ENCODE measurements around the gene SP8.

The SP8 gene

DNA sequence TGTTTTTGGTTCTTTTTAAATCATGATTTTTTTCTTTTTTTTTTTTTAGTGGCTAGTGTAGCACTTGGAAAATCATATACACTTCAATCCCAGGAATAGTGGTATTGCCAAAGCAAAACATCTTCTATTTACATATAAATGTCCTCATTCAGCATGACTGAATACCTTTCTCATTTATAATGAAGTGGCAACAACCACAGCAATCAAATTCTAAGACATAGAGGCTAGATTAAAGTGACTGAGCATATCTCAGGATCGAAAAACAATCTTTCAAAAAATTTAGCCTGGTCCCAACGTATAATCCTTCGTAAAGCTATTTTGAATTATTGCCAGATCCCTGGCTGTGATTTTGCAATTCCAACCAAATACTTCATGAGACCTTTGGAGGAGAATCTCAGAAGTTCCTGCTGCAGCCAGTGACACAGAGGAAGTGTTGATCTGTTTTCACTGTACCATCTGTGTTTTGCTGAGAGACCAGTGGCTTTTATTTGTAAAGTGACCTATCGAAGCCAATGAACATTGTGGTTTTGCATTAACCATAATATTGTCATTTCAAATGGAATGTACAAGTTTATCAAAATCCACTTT, 29.8 kb upstream of the SP8 start:
- no peaks in the 10 kb centered on the region for H4K20me1 ChIP-seq
- no peak overlapping the region for H3K4me3 ChIP-seq
- H3K9me3 ChIP-seq, result no peaks in the 10 kb centered on the region
- no peak overlapping the region for H3K9ac ChIP-seq
- H3K27ac ChIP-seq, result no peak overlapping the region
- no peaks in the 10 kb centered on the region for H3K36me3 ChIP-seq
- H3K27me3 ChIP-seq, result no peaks in the 10 kb centered on the region
- H3K4me2 ChIP-seq, result no peak overlapping the region
- no peak for TF ChIP-seq Cebpa-rat (IDR thresholded peaks at IDR 0.05)
- H3K4me1 ChIP-seq, result no peaks in the 10 kb centered on the region

DNA sequence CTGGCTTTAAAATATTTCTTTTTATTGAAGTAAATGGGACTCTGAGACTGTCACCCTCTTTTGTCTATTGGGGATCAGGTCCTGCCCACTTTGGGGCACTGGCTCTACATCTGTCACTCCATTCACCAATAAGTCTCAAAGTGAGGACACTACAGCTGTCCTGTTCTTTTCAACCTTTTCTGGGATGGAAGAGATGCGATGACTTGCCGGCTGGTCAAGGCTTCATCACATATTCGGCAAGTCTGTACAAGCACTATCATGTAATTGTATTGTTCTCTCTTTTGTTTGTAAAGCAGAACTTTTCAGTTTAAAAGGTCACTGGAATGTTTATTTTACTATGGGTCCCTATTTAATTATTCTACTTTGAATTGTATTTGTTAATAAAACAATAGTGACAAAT, 17.7 kb upstream of the SP8 start:
- Histone ChIP-seq H3K4me2 (no peak overlapping the region), H3K4me3 (no peak overlapping the region), H3K27ac (no peak overlapping the region), H3K36me3 (no peaks in the 10 kb centered on the region), H3K27me3 (peaks cover 12% of the 10 kb centered on the region), H3K9me3 (no peaks in the 10 kb centered on the region), H4K20me1 (peaks cover 7% of the 10 kb centered on the region; the same call in 1 of the 2 replicates), H3K4me1 (no peaks in the 10 kb centered on the region), H3K9ac (no peak overlapping the region)
- no peak for TF ChIP-seq Cebpa-rat (IDR thresholded peaks at IDR 0.05)

DNA sequence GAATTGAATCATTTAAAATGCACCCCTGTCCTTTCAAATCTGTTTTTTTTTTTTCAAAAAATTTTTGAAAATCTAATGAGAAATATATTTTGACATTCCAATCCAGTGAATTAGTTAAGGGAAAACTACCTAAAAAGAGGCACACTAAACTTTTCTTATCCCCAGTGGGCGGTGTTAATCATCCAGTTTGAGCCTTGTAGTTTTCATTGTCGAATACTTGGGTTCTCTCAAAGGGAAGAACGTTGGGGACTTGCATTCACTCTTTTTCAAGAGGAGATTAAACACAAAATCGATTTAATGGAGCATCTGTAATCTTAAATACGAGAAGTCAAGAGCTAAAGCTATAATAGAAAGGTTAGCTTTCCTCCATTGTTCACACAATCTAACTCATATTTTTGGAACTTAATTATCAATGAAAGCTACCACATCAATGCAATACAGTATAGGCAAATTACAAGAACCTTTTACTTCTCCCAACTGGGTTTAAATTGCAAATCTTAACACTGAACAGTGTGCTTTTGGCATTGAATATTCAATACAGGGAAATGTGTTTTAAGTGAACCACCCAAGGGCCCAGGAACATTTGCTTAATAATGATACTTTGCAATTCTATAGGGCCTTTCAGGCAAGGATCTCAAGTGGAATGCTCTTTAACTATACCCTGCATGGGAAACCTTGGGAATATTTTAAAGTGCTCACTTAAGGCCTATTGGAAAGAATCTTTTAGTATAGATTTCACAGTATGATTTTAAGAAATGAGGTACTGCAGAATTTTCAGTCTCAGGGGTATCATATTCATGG, 13.1 kb upstream of the SP8 start:
- no peak for TF ChIP-seq Cebpa-rat (IDR thresholded peaks at IDR 0.05)
- Histone ChIP-seq H3K27ac (no peak overlapping the region), H3K9me3 (peaks cover 13% of the 10 kb centered on the region; the same call in 1 of the 2 replicates), H3K27me3 (peaks cover 57% of the 10 kb centered on the region), H4K20me1 (peaks cover 49% of the 10 kb centered on the region), H3K4me3 (no peak overlapping the region), H3K36me3 (no peaks in the 10 kb centered on the region), H3K4me2 (no peak overlapping the region), H3K4me1 (peaks cover 8% of the 10 kb centered on the region), H3K9ac (no peak overlapping the region)

GRCh38 chr7:20798694-20799121, 12.0 kb upstream of the SP8 start:
- H3K4me2 ChIP-seq, result peak overlapping the region; percentile 85
- no peaks in the 10 kb centered on the region for H3K36me3 ChIP-seq
- no peak for TF ChIP-seq Cebpa-rat (IDR thresholded peaks at IDR 0.05)
- H3K27me3 ChIP-seq, result peaks cover 68% of the 10 kb centered on the region
- peak overlapping the region; percentile 67 for H3K4me3 ChIP-seq
- H3K27ac ChIP-seq, result no peak overlapping the region
- peaks cover 60% of the 10 kb centered on the region for H4K20me1 ChIP-seq
- H3K9me3 ChIP-seq, result peaks cover 17% of the 10 kb centered on the region; the same call in 1 of the 2 replicates
- no peak overlapping the region for H3K9ac ChIP-seq
- H3K4me1 ChIP-seq, result peaks cover 8% of the 10 kb centered on the region

GRCh38 chr7:20798081-20798693, 11.5 kb upstream of the SP8 start:
- Histone ChIP-seq H3K4me1 (peaks cover 8% of the 10 kb centered on the region), H3K4me3 (peak overlapping the region; percentile 67), H3K27ac (no peak overlapping the region), H3K36me3 (no peaks in the 10 kb centered on the region), H3K4me2 (peak overlapping the region; percentile 85), H3K9me3 (peaks cover 17% of the 10 kb centered on the region; the same call in 1 of the 2 replicates), H4K20me1 (peaks cover 65% of the 10 kb centered on the region), H3K27me3 (peaks cover 73% of the 10 kb centered on the region), H3K9ac (no peak overlapping the region)
- TF ChIP-seq Cebpa-rat (IDR thresholded peaks at IDR 0.05), result no peak

DNA sequence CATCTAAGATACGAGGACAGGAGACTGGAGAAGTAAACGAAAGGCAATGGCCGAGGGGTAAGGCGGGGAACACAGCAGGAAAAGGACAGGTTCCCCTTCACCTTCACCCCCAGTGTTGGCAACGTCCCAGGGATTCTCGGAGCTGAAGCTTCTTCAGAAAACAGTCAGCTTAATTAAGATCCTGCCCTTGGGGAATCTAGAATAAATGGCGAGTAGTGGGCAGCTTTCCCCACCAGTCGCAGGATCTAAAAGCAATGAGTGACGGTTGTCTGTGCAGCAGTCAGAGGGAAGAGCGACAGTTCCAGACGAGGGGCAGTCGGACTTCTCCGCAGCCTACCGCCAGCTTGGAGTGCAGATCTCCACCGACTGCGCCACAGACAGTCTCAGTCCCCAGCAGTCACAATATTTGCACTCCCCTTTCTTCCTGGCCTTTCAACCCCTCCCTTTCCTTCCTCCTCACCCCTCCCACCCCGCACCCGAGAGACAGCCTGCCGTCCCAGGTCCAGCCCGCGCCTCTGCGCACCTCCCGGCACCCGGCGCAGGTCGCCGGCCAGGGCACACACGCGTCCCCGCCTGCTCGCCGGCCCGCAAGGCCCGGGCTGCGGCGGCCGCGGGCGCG, 10.9 kb upstream of the SP8 start:
- peaks cover 17% of the 10 kb centered on the region; the same call in 1 of the 2 replicates for H3K9me3 ChIP-seq
- H4K20me1 ChIP-seq, result peaks cover 71% of the 10 kb centered on the region
- no peak overlapping the region for H3K9ac ChIP-seq
- H3K27me3 ChIP-seq, result peaks cover 79% of the 10 kb centered on the region
- no peak overlapping the region for H3K27ac ChIP-seq
- peak overlapping the region; percentile 67 for H3K4me3 ChIP-seq
- H3K36me3 ChIP-seq, result no peaks in the 10 kb centered on the region
- TF ChIP-seq Cebpa-rat (IDR thresholded peaks at IDR 0.05), result no peak
- peak overlapping the region; percentile 85 for H3K4me2 ChIP-seq
- H3K4me1 ChIP-seq, result peaks cover 8% of the 10 kb centered on the region

GRCh38 chr7:20797042-20797461, 10.4 kb upstream of the SP8 start:
- no peak overlapping the region for H3K9ac ChIP-seq
- H3K27ac ChIP-seq, result no peak overlapping the region
- peaks cover 85% of the 10 kb centered on the region for H3K27me3 ChIP-seq
- peaks cover 17% of the 10 kb centered on the region; the same call in 1 of the 2 replicates for H3K9me3 ChIP-seq
- peak overlapping the region; percentile 67 for H3K4me3 ChIP-seq
- peak overlapping the region; percentile 85 for H3K4me2 ChIP-seq
- TF ChIP-seq Cebpa-rat (IDR thresholded peaks at IDR 0.05), result no peak
- H3K36me3 ChIP-seq, result no peaks in the 10 kb centered on the region
- H3K4me1 ChIP-seq, result peaks cover 8% of the 10 kb centered on the region
- peaks cover 76% of the 10 kb centered on the region for H4K20me1 ChIP-seq

DNA sequence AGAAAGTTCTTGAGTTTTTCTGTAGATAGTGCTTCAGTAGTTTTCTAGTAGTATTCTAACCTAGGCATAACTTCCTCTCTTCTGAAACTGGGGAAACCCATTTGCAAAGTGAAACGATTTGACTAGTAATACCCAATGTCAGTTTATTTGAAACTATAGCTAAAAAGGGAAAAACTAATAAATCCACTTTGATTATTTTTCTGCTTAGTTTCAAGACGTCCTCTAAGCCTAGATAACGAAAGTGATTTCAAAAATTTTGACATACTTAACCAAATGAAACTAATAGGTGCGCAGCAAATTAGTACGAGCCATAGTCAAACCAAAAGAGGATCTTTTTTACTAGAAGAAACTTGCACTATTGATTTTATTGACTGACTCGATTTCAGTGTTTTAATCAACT, 9.8 kb upstream of the SP8 start:
- H3K9ac ChIP-seq, result no peak overlapping the region
- H3K4me1 ChIP-seq, result peaks cover 8% of the 10 kb centered on the region
- H3K4me3 ChIP-seq, result no peak overlapping the region
- TF ChIP-seq Cebpa-rat (IDR thresholded peaks at IDR 0.05), result no peak
- H3K9me3 ChIP-seq, result peaks cover 17% of the 10 kb centered on the region; the same call in 1 of the 2 replicates
- no peaks in the 10 kb centered on the region for H3K36me3 ChIP-seq
- H3K4me2 ChIP-seq, result no peak overlapping the region
- H4K20me1 ChIP-seq, result peaks cover 82% of the 10 kb centered on the region
- H3K27me3 ChIP-seq, result peaks cover 90% of the 10 kb centered on the region
- no peak overlapping the region for H3K27ac ChIP-seq

GRCh38 chr7:20795881-20796280, 9.2 kb upstream of the SP8 start:
- H3K9me3 ChIP-seq, result peaks cover 17% of the 10 kb centered on the region; the same call in 1 of the 2 replicates
- H4K20me1 ChIP-seq, result peaks cover 88% of the 10 kb centered on the region
- no peak overlapping the region for H3K4me2 ChIP-seq
- TF ChIP-seq Cebpa-rat (IDR thresholded peaks at IDR 0.05), result no peak
- H3K4me3 ChIP-seq, result no peak overlapping the region
- H3K9ac ChIP-seq, result no peak overlapping the region
- peaks cover 8% of the 10 kb centered on the region for H3K4me1 ChIP-seq
- no peaks in the 10 kb centered on the region for H3K36me3 ChIP-seq
- no peak overlapping the region for H3K27ac ChIP-seq
- peaks cover 96% of the 10 kb centered on the region for H3K27me3 ChIP-seq

All from BLaER1 (cell line).